HG02943 (cell line): ENCODE measurements around the gene PNPO.

ENCODE experiments used
- ATAC-seq: cut with Tn5 transposase; IDR thresholded peaks from one replicate; pipeline ENCODE4 v1.9.1; 2021; ENCODE audit warnings: mild to moderate bottlenecking, low read depth, moderate library complexity; ENCODE audit not compliant: unreplicated experiment

Gene PNPO

DNA sequence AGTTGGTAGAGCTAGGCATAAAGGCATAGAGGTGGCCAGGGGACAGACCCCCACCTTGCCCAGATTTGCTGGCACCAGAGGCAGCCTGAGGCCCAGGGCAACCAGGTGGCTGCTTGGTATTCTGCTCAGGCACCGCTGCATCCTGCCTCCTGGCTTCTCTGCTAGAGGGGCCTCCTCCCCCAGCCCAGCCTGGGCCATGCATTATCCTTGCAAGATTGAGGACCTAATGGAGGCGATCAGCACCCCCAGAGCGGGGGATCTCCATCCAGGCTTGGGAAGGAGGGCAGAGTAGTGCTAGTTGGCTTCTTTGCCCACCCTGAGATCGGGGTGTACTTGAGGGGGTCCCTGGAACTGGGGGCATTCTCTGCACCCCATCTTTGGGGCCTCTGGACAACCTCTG is 53.4 kb downstream of the PNPO start:
- no peak for ATAC-seq

DNA sequence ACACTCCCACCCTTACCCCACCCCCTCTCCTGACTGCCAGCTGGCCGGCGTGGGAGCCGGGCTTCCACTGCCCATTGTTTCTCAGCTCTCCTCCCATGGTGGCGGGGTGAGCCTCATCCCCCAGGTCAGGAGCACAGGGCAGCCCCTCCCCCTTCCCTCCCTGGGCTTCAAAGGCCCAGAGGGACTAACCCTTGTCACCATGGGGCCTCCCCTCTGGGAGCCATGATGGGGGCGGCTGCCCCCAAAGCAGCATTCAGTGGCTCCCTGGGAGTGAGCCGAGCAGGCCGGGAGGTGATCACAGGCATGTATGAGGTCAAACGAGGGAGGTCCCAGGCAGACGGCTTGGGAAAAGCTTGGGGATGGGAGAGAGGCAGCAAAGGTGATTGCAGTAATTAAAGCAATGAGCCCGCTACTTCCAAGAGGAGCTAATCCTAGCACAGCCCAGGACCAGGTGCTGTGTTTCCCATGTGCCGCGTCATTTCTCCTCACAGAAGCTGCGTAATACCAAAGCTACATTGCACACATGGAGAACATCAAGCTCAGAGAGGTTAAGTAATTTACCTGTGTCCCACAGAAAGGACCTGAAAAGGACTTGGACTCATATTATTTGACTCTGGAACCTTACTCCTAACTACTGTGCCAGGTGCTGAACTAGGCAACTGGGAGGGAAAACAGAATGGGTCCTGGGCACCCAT is 54.0 kb downstream of the PNPO start:
- no peak for ATAC-seq

DNA sequence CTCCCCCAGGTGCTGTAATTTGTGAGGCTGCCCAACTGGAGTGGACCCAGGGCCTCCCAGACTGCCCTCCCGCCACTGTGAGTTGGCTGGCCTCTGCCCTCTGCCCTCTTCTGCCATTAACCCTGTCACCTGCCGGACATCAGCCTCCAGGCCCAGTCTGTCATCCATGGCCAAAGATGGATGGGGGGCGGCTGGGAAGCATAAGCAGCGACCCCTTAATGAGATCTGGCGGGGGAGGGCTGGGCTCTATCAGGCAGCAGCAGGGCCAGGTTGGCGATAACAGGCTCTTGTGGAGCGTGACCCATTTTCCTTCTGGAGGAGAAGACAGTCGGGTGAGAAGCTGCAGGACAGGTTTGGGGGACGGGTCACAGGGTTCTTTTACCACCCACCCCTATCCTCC is 54.8 kb downstream of the PNPO start:
- no peak for ATAC-seq

DNA sequence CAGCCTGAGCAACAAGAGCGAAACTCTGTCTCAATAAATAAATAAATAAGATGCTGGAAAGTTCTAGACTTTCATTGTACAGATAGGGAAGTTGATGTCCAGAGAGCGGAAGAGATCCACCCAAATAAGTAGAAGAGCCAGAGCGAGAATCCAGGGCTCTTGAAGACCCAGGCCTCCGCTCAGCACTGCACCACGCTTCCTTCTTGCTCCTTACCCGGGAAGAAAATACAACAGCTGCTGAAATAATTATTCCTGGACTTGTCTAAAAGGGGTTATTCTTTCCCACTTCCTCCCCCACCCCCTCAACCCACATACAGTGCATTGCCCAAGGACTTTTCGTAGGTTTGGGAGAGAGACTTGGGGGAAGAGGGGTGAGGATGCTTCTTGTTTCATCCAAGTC is 56.2 kb downstream of the PNPO start:
- no peak for ATAC-seq

DNA sequence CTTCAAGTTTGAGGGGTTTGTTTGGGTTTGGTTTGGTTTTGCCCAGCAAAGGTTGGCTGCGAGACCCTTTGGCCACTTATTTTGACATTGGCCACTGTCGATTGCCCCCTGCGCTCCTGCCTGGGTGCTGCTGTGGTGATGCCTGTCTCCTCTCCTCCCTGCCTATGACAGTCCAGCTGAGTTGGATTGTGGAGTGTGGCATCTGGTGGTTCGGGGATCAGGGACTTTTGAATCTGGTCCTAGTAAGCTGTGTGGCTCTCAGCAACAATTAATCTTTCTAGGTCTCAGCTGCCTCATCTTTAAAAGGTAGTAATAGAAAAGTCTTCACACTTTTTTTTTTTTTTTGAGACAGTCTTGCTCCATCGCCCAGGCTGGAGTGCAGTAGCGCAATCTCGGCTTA is 56.7 kb downstream of the PNPO start:
- ATAC-seq: no peak
